Endothelial cell (in vitro differentiated cells): ENCODE data around the gene TMEM176A. TPM values are rescaled to one million over a fixed set of nuclear protein-coding genes. Genes with fewer than 3 reads are reported as not detected.
"Not testable (repeated sequence)": the region's sequence is repeated elsewhere in the genome, so short reads cannot be mapped to it uniquely, and the experiment has no call there.

ENCODE experiments used
- DNase-seq: peaks from one replicate; pipeline ENCODE4 v3.0.0; 2021; ENCODE audit warnings: low spot score
- H3K27ac Mint-ChIP-seq: one replicate; pipeline ENCODE4 v1.8.0; 2021; ENCODE audit warnings: mixed read lengths, inconsistent platforms; ENCODE audit not compliant: unreplicated experiment
- H3K27me3 Mint-ChIP-seq: one replicate; pipeline ENCODE4 v1.8.0; 2021; ENCODE audit warnings: mild to moderate bottlenecking, moderate library complexity, mixed read lengths, inconsistent platforms; ENCODE audit not compliant: unreplicated experiment
- H3K36me3 Mint-ChIP-seq: one replicate; pipeline ENCODE4 v1.8.0; 2021; ENCODE audit warnings: mild to moderate bottlenecking, low read depth, mixed read lengths, inconsistent platforms; ENCODE audit not compliant: unreplicated experiment
- H3K4me1 Mint-ChIP-seq: one replicate; pipeline ENCODE4 v1.8.0; 2021; ENCODE audit warnings: mild to moderate bottlenecking, mixed read lengths, inconsistent platforms; ENCODE audit not compliant: unreplicated experiment
- H3K4me3 Mint-ChIP-seq: one replicate; pipeline ENCODE4 v1.8.0; 2021; ENCODE audit warnings: mild to moderate bottlenecking, mixed read lengths, inconsistent platforms; ENCODE audit not compliant: unreplicated experiment
- H3K9me3 Mint-ChIP-seq: one replicate; pipeline ENCODE4 v1.8.0; 2021; ENCODE audit warnings: mixed read lengths, inconsistent platforms; ENCODE audit not compliant: unreplicated experiment
- total RNA-seq: library from RNA; stranded (reverse); fragmentation: NEBNext Ultra II Directional; extraction: Animal tissue kit (Norgen Biotek cat#: 25700); gene quantifications from one replicate; pipeline ENCODE4 v1.2.1, GENCODE V29; 2021; ENCODE audit not compliant: unreplicated experiment
- TF ChIP-seq, protein P1 (sequence below): fragments of 200-600 bp; sonication (generic); IDR thresholded peaks from one replicate; pipeline ENCODE4 v1.5.0; 2021; ENCODE audit warnings: antibody characterized with exemption; ENCODE audit not compliant: unreplicated experiment

TMEM176A gene
- total RNA-seq, 1 donor from 2014 or later, result 1.3 TPM

DNA sequence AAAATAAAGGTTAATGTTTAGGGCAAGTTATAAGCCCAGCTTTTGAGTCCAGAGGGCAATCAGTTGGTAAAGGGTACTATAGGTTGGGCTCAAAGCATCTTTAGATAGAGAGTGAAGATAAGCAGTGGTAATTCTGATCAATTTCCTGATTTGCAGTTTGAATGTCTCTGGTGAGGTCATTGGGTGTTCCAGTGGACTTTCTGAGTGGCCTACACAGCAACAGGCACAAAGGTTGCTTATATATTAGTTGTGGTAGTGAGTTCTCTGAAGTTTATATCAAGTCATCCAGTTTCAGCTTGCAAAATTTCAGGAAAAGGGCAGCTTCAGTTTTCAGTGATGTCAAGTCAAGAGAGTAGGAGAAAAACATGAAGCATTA is 34.2 kb upstream of the TMEM176A start:
- H3K27me3 Mint-ChIP-seq, result no peaks in the 10 kb centered on the region
- TF ChIP-seq, protein P1, sequence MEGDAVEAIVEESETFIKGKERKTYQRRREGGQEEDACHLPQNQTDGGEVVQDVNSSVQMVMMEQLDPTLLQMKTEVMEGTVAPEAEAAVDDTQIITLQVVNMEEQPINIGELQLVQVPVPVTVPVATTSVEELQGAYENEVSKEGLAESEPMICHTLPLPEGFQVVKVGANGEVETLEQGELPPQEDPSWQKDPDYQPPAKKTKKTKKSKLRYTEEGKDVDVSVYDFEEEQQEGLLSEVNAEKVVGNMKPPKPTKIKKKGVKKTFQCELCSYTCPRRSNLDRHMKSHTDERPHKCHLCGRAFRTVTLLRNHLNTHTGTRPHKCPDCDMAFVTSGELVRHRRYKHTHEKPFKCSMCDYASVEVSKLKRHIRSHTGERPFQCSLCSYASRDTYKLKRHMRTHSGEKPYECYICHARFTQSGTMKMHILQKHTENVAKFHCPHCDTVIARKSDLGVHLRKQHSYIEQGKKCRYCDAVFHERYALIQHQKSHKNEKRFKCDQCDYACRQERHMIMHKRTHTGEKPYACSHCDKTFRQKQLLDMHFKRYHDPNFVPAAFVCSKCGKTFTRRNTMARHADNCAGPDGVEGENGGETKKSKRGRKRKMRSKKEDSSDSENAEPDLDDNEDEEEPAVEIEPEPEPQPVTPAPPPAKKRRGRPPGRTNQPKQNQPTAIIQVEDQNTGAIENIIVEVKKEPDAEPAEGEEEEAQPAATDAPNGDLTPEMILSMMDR, result no peak

DNA sequence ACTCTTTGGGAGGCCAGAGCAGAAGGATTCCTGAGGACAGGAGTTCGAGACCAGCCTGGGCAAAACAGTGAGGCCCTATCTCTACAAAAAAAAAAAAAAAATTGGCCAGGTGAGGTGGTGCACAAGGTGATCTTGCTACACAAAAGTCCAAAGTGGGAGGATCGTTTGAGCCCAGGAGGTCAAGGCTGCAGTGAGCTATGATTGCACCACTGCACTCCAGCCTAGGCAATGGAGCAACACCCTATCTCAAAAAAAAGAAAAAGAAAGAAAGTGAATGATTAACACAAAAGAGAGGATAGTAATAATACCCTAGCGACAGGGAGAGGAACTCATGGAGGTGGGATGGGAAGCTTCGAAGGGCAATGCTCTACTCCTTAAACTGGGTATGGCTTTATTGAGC is 30.8 kb upstream of the TMEM176A start:
- DNase-seq, result no peak
- H3K27ac Mint-ChIP-seq, result no peak overlapping the region
- no peaks in the 10 kb centered on the region for H3K36me3 Mint-ChIP-seq
- no peaks in the 10 kb centered on the region for H3K27me3 Mint-ChIP-seq
- H3K4me1 Mint-ChIP-seq, result peaks cover 1% of the 10 kb centered on the region
- TF ChIP-seq, protein P1, result no peak
- no peaks in the 10 kb centered on the region for H3K9me3 Mint-ChIP-seq
- no peak overlapping the region for H3K4me3 Mint-ChIP-seq

More for the DNA sequence above, 34.2 kb upstream of the TMEM176A start:
- H3K36me3 Mint-ChIP-seq, result no peaks in the 10 kb centered on the region
- no peak overlapping the region for H3K4me3 Mint-ChIP-seq
- DNase-seq, result no peak
- H3K27ac Mint-ChIP-seq, result no peak overlapping the region
- peaks cover 2% of the 10 kb centered on the region for H3K4me1 Mint-ChIP-seq
- H3K9me3 Mint-ChIP-seq, result no peaks in the 10 kb centered on the region

GRCh38 chr7:150774131-150774530 is 26.4 kb upstream of the TMEM176A start:
- H3K4me3 Mint-ChIP-seq, result peak overlapping the region; percentile 12

DNA sequence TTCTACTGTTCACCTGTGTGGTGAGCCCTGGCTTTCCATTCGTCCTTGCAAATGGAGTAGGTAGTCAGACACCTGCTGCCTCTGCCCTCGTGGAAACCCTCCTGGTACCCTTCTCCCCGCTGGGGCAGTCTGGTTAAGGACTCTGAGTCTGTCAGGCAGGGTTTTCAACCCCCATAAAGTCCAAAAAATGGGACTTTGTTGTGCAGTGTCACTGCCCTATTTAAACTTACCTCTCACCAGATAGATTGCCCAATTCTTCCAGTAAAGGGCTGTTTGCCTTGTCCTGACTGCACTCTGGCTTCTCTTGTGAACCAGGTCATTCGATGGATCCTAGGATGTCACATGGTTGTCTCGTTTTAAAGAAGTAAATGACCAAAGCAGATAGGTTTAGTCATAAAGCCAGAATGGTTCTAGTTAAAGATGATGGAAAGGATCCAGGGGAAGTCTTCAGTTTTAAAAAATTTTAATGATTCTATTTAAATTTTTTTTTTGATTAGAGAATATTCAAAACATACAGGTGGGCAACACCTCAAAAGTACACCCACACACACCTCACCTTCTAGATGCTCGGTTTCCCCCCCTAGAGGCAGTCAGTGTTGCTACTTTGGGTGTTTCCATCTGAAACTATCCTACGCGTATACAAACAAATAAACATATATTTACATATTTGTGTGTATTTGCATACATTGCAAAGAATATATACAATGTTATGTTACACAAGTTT is 22.4 kb upstream of the TMEM176A start:
- no peak for DNase-seq
- Mint-ChIP-seq H3K27ac (no peak overlapping the region), H3K9me3 (no peaks in the 10 kb centered on the region), H3K4me1 (peaks cover 7% of the 10 kb centered on the region), H3K4me3 (no peak overlapping the region), H3K36me3 (no peaks in the 10 kb centered on the region), H3K27me3 (peaks cover 2% of the 10 kb centered on the region)
- TF ChIP-seq, protein P1, result no peak

More at GRCh38 chr7:150774131-150774530, 26.4 kb upstream of the TMEM176A start:
- not testable (repeated sequence) for H3K27me3 Mint-ChIP-seq, H3K4me1 Mint-ChIP-seq, H3K36me3 Mint-ChIP-seq, H3K9me3 Mint-ChIP-seq, H3K27ac Mint-ChIP-seq, DNase-seq

- H3K9me3 Mint-ChIP-seq, result no peaks in the 10 kb centered on the region
- TF ChIP-seq, protein P1, result peak; percentile 94
- H3K4me1 Mint-ChIP-seq, result peaks cover 8% of the 10 kb centered on the region
- peaks cover 2% of the 10 kb centered on the region for H3K27me3 Mint-ChIP-seq
- peak; percentile 85 for DNase-seq
- no peak overlapping the region for H3K4me3 Mint-ChIP-seq
- H3K36me3 Mint-ChIP-seq, result no peaks in the 10 kb centered on the region
- H3K27ac Mint-ChIP-seq, result peak overlapping the region; percentile 2
Measured at GRCh38 chr7:150778738-150779301, 21.7 kb upstream of the TMEM176A start.
